MM.1S (cell line): ENCODE data around the gene JAG2.

Source experiments
- EZH2 ChIP-seq: fragments of 300-600 bp; sonication (generic); optimal IDR thresholded peaks from 2 replicates; pipeline ENCODE3; 2017; ENCODE audit warnings: low read depth, mild to moderate bottlenecking, antibody characterized with exemption, low read length, mixed read lengths
- TF ChIP-seq, protein P1 (sequence below): fragments of 300-600 bp; sonication (generic); IDR thresholded peaks from 2 replicates; pipeline ENCODE4 v1.5.1; 2016; ENCODE audit warnings: antibody characterized with exemption, low read length, mixed read lengths

DNA sequence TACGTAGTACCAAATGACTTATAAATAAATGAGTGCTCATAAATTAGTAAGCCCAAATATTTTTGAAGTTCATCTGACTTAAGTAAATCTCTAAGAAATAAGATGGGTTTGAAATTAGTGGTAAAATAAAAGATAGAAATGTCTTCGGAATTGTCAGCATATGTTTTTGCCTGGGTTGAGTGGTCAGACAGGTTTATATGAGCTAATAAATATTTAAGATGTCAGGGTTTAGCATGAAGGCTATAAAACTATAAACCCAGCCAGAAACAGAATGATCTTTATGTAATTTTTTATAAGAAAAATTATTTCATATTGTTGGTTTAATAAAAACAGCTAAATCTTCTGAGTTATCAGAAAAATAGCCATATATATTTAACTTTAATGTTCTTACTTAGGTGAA is 37.3 kb downstream of the JAG2 start:
- TF ChIP-seq, protein P1, sequence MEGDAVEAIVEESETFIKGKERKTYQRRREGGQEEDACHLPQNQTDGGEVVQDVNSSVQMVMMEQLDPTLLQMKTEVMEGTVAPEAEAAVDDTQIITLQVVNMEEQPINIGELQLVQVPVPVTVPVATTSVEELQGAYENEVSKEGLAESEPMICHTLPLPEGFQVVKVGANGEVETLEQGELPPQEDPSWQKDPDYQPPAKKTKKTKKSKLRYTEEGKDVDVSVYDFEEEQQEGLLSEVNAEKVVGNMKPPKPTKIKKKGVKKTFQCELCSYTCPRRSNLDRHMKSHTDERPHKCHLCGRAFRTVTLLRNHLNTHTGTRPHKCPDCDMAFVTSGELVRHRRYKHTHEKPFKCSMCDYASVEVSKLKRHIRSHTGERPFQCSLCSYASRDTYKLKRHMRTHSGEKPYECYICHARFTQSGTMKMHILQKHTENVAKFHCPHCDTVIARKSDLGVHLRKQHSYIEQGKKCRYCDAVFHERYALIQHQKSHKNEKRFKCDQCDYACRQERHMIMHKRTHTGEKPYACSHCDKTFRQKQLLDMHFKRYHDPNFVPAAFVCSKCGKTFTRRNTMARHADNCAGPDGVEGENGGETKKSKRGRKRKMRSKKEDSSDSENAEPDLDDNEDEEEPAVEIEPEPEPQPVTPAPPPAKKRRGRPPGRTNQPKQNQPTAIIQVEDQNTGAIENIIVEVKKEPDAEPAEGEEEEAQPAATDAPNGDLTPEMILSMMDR = no peak
- no peak for TF ChIP-seq EZH2
